ENCODE data around the gene CDYL.

The CDYL gene

DNA sequence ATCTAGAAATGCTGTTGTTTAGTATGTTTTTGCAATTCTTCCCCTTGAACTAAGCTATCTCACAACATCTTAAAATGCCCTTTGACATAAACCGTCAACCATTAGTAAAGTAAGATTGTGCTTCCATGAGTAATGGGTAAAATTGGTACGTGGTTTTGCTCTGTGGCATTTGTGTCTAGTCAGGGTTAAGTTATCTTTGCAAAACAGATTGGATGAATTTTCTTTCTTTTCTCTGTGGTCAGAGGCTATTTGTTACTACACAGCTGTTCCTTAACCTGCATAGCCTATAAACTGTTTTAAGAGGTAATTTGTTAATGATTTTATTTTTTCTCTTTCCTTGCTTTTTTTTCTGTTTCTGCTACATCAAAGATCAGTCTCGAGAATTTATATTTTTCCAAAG is 152.2 kb downstream of the CDYL start:
- TF ChIP-seq, protein P1, sequence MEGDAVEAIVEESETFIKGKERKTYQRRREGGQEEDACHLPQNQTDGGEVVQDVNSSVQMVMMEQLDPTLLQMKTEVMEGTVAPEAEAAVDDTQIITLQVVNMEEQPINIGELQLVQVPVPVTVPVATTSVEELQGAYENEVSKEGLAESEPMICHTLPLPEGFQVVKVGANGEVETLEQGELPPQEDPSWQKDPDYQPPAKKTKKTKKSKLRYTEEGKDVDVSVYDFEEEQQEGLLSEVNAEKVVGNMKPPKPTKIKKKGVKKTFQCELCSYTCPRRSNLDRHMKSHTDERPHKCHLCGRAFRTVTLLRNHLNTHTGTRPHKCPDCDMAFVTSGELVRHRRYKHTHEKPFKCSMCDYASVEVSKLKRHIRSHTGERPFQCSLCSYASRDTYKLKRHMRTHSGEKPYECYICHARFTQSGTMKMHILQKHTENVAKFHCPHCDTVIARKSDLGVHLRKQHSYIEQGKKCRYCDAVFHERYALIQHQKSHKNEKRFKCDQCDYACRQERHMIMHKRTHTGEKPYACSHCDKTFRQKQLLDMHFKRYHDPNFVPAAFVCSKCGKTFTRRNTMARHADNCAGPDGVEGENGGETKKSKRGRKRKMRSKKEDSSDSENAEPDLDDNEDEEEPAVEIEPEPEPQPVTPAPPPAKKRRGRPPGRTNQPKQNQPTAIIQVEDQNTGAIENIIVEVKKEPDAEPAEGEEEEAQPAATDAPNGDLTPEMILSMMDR (IDR thresholded peaks at IDR 0.05; ENCODE audit: low read length, missing control alignments): no peak
- no peak overlapping the region for H3K4me3 ChIP-seq (replicated peaks; ENCODE audit: low read depth, low read length)
- DNase-seq (ENCODE audit: low read depth): peak; percentile 37

DNA sequence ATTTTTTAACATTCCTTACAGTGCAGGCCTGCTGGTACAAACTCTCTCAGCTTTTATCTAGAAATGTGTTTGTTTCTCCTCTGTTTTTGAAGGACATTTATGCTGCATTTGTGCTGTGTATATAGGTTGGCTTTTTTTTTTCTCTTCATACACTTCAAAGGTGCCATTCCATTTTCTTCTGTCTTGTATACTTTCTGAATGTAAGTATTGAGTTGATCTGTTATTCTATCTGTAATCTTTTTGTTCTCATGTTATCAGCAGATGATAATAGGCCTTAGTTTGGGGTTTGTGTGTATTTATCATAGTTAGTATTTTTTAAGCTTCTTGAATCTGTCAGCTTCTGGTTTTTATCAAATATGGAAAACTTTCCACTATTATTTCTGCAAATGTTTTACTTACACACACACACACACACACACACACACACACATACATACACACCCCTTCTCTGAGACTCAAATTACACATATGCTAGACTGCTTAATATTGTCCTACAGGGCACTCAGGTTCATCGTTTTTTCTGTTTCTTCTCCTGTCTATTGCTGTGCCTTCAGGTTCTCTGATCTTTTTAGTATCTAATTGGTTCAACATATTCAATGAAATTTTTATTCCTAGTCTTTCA is 153.0 kb downstream of the CDYL start:
- DNase-seq (ENCODE audit: low read depth): peak; percentile 28
- TF ChIP-seq, protein P1 (IDR thresholded peaks at IDR 0.05; ENCODE audit: low read length, missing control alignments): no peak
- no peak overlapping the region for H3K4me3 ChIP-seq (replicated peaks; ENCODE audit: low read depth, low read length)

DNA sequence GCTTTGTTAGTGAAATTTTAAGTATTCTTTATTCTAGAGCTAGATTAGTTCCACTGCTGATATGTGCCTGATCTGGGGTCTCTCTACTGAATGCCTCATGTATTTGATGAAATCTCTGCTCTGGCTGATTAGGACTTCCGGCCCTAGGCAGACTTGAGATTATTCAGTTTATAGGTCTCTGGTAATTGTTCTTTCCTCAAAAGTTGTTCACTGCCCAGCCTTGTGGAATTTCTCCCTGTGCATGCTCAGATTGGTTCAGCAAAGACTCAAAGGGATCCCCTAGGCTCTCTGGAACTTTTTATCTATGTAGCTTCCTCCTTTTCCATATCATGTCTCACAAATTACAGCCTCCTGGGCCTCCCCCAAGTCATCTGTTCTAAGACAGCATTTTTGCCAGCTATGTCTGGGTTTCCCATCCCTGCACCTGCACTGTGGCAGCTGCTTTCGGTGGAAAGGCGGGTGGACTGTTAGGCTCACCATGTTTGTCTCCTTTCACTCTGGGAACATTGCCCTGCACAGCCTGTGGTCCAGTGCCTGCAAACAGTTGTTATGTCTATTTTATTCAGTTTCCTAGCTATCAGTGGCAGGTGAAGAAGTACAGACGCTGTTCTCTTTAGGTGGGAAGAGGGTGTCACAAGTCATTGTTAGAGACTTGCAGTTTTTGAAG is 154.0 kb downstream of the CDYL start:
- no peak for DNase-seq (ENCODE audit: low read depth)
- H3K4me3 ChIP-seq (replicated peaks; ENCODE audit: low read depth, low read length): no peak overlapping the region
- TF ChIP-seq, protein P1 (IDR thresholded peaks at IDR 0.05; ENCODE audit: low read length, missing control alignments): no peak

DNA sequence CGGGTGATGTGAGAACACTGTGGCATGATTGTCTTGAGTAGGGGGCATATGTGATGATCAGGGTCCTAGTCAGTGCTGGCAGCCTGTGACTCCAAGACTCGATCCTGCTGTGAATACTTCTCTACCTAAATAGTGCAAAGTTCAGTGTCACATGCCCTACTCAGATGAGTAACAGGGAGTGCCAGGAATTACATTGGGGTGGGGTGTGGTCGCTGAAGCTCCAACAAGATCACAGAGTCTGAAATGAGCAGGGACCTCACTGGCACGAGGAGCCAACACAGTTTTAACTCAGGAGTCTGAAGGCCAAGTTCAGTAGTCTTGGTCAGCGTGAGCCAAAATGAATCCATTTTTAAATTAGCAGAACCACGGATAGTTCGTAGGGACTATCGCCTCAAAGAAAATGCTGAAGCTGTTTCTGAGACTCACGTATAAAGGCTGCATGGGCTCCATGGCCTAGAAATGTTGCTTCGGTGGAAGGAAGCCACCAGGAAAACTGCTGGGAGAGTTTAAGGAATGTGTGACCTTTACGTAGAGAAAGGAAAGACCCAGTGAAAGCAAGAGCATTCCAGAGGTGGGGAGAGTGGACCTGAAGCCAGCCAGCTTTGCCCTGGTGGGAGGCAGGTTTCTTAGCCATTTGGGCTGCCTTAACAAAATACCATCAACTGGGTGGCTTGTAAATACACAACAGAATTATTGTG is 155.5 kb downstream of the CDYL start:
- no peak overlapping the region for H3K4me3 ChIP-seq (replicated peaks; ENCODE audit: low read depth, low read length)
- no peak for DNase-seq (ENCODE audit: low read depth)
- TF ChIP-seq, protein P1 (IDR thresholded peaks at IDR 0.05; ENCODE audit: low read length, missing control alignments): no peak

GRCh38 chr6:4932228-4932903 is 156.2 kb downstream of the CDYL start:
- H3K4me3 ChIP-seq (replicated peaks; ENCODE audit: low read depth, low read length): no peak overlapping the region
- DNase-seq (ENCODE audit: low read depth): no peak
- TF ChIP-seq, protein P1 (IDR thresholded peaks at IDR 0.05; ENCODE audit: low read length, missing control alignments): no peak

GRCh38 chr6:4935486-4935885 is 159.3 kb downstream of the CDYL start:
- DNase-seq (ENCODE audit: low read depth): no peak
- no peak overlapping the region for H3K4me3 ChIP-seq (replicated peaks; ENCODE audit: low read depth, low read length)
- TF ChIP-seq, protein P1 (IDR thresholded peaks at IDR 0.05; ENCODE audit: low read length, missing control alignments): no peak

All from fibroblast of pulmonary artery (primary cell).